Measurements from ENCODE around the gene SLC25A21.

The SLC25A21 gene

GRCh38 chr14:36848213-36848612 lies 324.2 kb downstream of the SLC25A21 start:
- Histone ChIP-seq H3K79me2 (ENCODE audit: control insufficient read depth, low read length) (no peaks in the 10 kb centered on the region), H3K9me2 (replicated peaks; ENCODE audit: control insufficient read depth, low read length) (no peaks in the 10 kb centered on the region), H3F3A (ENCODE audit: control insufficient read depth, insufficient read depth) (no peaks in the 10 kb centered on the region), H3K36me3 (ENCODE audit: control insufficient read depth, low read length) (no peaks in the 10 kb centered on the region), H3K4me2 (ENCODE audit: low read length) (no peak overlapping the region), H3K27ac (ENCODE audit: low read depth, low read length) (no peak overlapping the region), H4K20me1 (ENCODE audit: control insufficient read depth, insufficient read depth, low read depth, low read length) (no peaks in the 10 kb centered on the region), H3K4me1 (ENCODE audit: control insufficient read depth, low read length) (no peaks in the 10 kb centered on the region), H3K9me3 (ENCODE audit: control insufficient read depth, insufficient read depth, low read length) (no peaks in the 10 kb centered on the region), H3K4me3 (ENCODE audit: low read length) (no peak overlapping the region), H3K27me3 (ENCODE audit: control insufficient read depth, low read length) (no peaks in the 10 kb centered on the region)
- TF ChIP-seq EZH2phosphoT487 (IDR thresholded peaks at IDR 0.05; ENCODE audit: borderline replicate concordance, low read length) (no peak), CTCF (IDR thresholded peaks at IDR 0.05; ENCODE audit: low read depth, low read length, poor library complexity, severe bottlenecking) (no peak)

GRCh38 chr14:36847366-36847765 lies 325.0 kb downstream of the SLC25A21 start:
- Histone ChIP-seq H3K27me3 (ENCODE audit: control insufficient read depth, low read length) (no peaks in the 10 kb centered on the region), H4K20me1 (ENCODE audit: control insufficient read depth, insufficient read depth, low read depth, low read length) (no peaks in the 10 kb centered on the region), H3K27ac (ENCODE audit: low read depth, low read length) (no peak overlapping the region), H3K9me2 (replicated peaks; ENCODE audit: control insufficient read depth, low read length) (no peaks in the 10 kb centered on the region), H3K4me2 (ENCODE audit: low read length) (no peak overlapping the region), H3F3A (ENCODE audit: control insufficient read depth, insufficient read depth) (no peaks in the 10 kb centered on the region), H3K9me3 (ENCODE audit: control insufficient read depth, insufficient read depth, low read length) (no peaks in the 10 kb centered on the region), H3K79me2 (ENCODE audit: control insufficient read depth, low read length) (no peaks in the 10 kb centered on the region), H3K4me3 (ENCODE audit: low read length) (no peak overlapping the region), H3K36me3 (ENCODE audit: control insufficient read depth, low read length) (no peaks in the 10 kb centered on the region), H3K4me1 (ENCODE audit: control insufficient read depth, low read length) (no peaks in the 10 kb centered on the region)
- TF ChIP-seq EZH2phosphoT487 (IDR thresholded peaks at IDR 0.05; ENCODE audit: borderline replicate concordance, low read length): no peak
- no peak for TF ChIP-seq CTCF (IDR thresholded peaks at IDR 0.05; ENCODE audit: low read depth, low read length, poor library complexity, severe bottlenecking)

GRCh38 chr14:36845356-36846012 lies 326.9 kb downstream of the SLC25A21 start:
- Histone ChIP-seq H3K4me1 (ENCODE audit: control insufficient read depth, low read length) (no peaks in the 10 kb centered on the region), H3K4me3 (ENCODE audit: low read length) (no peak overlapping the region), H3K36me3 (ENCODE audit: control insufficient read depth, low read length) (no peaks in the 10 kb centered on the region), H3K9me3 (ENCODE audit: control insufficient read depth, insufficient read depth, low read length) (no peaks in the 10 kb centered on the region), H3K79me2 (ENCODE audit: control insufficient read depth, low read length) (no peaks in the 10 kb centered on the region), H3K4me2 (ENCODE audit: low read length) (no peak overlapping the region), H3K9me2 (replicated peaks; ENCODE audit: control insufficient read depth, low read length) (no peaks in the 10 kb centered on the region), H3K27ac (ENCODE audit: low read depth, low read length) (no peak overlapping the region), H4K20me1 (ENCODE audit: control insufficient read depth, insufficient read depth, low read depth, low read length) (no peaks in the 10 kb centered on the region), H3K27me3 (ENCODE audit: control insufficient read depth, low read length) (no peaks in the 10 kb centered on the region), H3F3A (ENCODE audit: control insufficient read depth, insufficient read depth) (no peaks in the 10 kb centered on the region)
- TF ChIP-seq CTCF (IDR thresholded peaks at IDR 0.05; ENCODE audit: low read depth, low read length, poor library complexity, severe bottlenecking) (no peak), EZH2phosphoT487 (IDR thresholded peaks at IDR 0.05; ENCODE audit: borderline replicate concordance, low read length) (no peak)

Data from DOHH2 (cell line).